ENCODE results near the gene ALMS1. TPM values are rescaled to one million over a fixed set of nuclear protein-coding genes. Genes with fewer than 3 reads are reported as not detected.
"Not testable (repeated sequence)": the region's sequence is repeated elsewhere in the genome, so short reads cannot be mapped to it uniquely, and the experiment has no call there.

Gene ALMS1
- total and polyA plus RNA-seq, 2 donors (not counting 3 experiments of a cell fraction or from before 2014, with no cell fraction given) = 5.7 to 15.4 TPM

GRCh38 chr2:73642338-73643018 lies 256.8 kb downstream of the ALMS1 start, which contains the start of gene NAT8:
TSS of gene NAT8 (minus strand) at chr2:73642422. CDS start at chr2:73641628, 794 bp downstream.
- no peak for TF ChIP-seq FOS (IDR thresholded peaks at IDR 0.05; ENCODE audit: borderline replicate concordance, insufficient read depth, low read length)
- TF ChIP-seq POLR2AphosphoS5 (IDR thresholded peaks at IDR 0.05; ENCODE audit: insufficient read depth, low read depth, low read length) = no peak
- no peak for TF ChIP-seq EZH2 (IDR thresholded peaks at IDR 0.05; ENCODE audit: borderline replicate concordance, low read depth, low read length, severe bottlenecking)
- no peak for TF ChIP-seq POLR2A (IDR thresholded peaks at IDR 0.05; ENCODE audit: low read depth, low read length)
- no peak for TF ChIP-seq GATA2 (IDR thresholded peaks at IDR 0.05; ENCODE audit: insufficient read depth, insufficient read length, low read depth, low read length)
- TF ChIP-seq, protein P1, sequence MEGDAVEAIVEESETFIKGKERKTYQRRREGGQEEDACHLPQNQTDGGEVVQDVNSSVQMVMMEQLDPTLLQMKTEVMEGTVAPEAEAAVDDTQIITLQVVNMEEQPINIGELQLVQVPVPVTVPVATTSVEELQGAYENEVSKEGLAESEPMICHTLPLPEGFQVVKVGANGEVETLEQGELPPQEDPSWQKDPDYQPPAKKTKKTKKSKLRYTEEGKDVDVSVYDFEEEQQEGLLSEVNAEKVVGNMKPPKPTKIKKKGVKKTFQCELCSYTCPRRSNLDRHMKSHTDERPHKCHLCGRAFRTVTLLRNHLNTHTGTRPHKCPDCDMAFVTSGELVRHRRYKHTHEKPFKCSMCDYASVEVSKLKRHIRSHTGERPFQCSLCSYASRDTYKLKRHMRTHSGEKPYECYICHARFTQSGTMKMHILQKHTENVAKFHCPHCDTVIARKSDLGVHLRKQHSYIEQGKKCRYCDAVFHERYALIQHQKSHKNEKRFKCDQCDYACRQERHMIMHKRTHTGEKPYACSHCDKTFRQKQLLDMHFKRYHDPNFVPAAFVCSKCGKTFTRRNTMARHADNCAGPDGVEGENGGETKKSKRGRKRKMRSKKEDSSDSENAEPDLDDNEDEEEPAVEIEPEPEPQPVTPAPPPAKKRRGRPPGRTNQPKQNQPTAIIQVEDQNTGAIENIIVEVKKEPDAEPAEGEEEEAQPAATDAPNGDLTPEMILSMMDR (IDR thresholded peaks at IDR 0.05; ENCODE audit: extremely low read depth in 1 of 2, insufficient read depth in 1 of 2, low read depth in 1 of 2, low read length in 2 of 2) = no peak
- TF ChIP-seq, protein P2, sequence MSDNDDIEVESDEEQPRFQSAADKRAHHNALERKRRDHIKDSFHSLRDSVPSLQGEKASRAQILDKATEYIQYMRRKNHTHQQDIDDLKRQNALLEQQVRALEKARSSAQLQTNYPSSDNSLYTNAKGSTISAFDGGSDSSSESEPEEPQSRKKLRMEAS (IDR thresholded peaks at IDR 0.05; ENCODE audit: insufficient read depth, insufficient read length) = no peak
- TF ChIP-seq MYC (IDR thresholded peaks at IDR 0.05; ENCODE audit: low read depth, low read length) = no peak
- TF ChIP-seq JUN (IDR thresholded peaks at IDR 0.05; ENCODE audit: borderline replicate concordance, insufficient read depth, insufficient read length, low read depth) = no peak
- no peak within 1 kb of the TSS for H3K9ac ChIP-seq (replicated peaks; ENCODE audit: extremely low read depth, insufficient read depth, low read length)
- H3K79me2 ChIP-seq (ENCODE audit: control insufficient read depth, insufficient read depth, low read length) = no peaks in the 10 kb centered on the region
- no peaks in the 10 kb centered on the region for H3K9me1 ChIP-seq (replicated peaks; ENCODE audit: control insufficient read depth, extremely low read depth, insufficient read depth, low read length)
- H3K9me3 ChIP-seq (replicated peaks; ENCODE audit: control insufficient read depth, insufficient read depth, low read length) = no peaks in the 10 kb centered on the region
- dilution Hi-C loops (cut with MboI; ENCODE audit: extremely low pct_ligation_motif_present, low sequenced_read_pairs) (no loop called here), intact Hi-C loops (cut with micrococcal nuclease) (no loop called here)
- H3K4me3 ChIP-seq (replicated peaks in 1 of 3; ENCODE audit: insufficient read depth in 1 of 3, low read depth in 1 of 3, low read length in 3 of 3) = no peak within 1 kb of the TSS
- no peak within 1 kb of the TSS for H3K4me2 ChIP-seq (ENCODE audit: insufficient read depth, low read length)
- POLR2A ChIA-PET = no interaction called here
- no peaks in the 10 kb centered on the region for H4K20me1 ChIP-seq (replicated peaks; ENCODE audit: control insufficient read depth, extremely low read depth, insufficient read depth, low read length)
- peak; percentile 73 for DNase-seq (ENCODE audit: low read depth, low spot score)
- H3K4me1 ChIP-seq (ENCODE audit: control insufficient read depth, extremely low read depth, insufficient read depth, low read length) = no peaks in the 10 kb centered on the region
- H3K27ac ChIP-seq (ENCODE audit: insufficient read depth, low read depth, low read length) = no peak within 1 kb of the TSS
- CTCF ChIA-PET = no interaction called here
- H2AFZ ChIP-seq (ENCODE audit: low read depth, low read length) = no peak within 1 kb of the TSS
- no peaks in the 10 kb centered on the region for H3K36me3 ChIP-seq (ENCODE audit: control insufficient read depth in 2 of 2, extremely low read depth in 1 of 2, insufficient read depth in 2 of 2, low read length in 2 of 2)
- no TSS peak for BruUV-seq (replicated peaks)
- H3K27me3 ChIP-seq (ENCODE audit: control insufficient read depth in 2 of 2, insufficient read depth in 2 of 2, low read length in 2 of 2) = peaks cover 0 to 3% of the 10 kb centered on the region in 2 experiments
- no peak for FAIRE-seq

GRCh38 chr2:73647690-73648089 lies 262.1 kb downstream of the ALMS1 start:
- BruUV-seq (replicated peaks); dilution Hi-C loops (cut with MboI; ENCODE audit: extremely low pct_ligation_motif_present, low sequenced_read_pairs); CTCF ChIA-PET; H3K36me3 ChIP-seq (ENCODE audit: control insufficient read depth in 2 of 2, extremely low read depth in 1 of 2, insufficient read depth in 2 of 2, low read length in 2 of 2); H3K9me3 ChIP-seq (replicated peaks; ENCODE audit: control insufficient read depth, insufficient read depth, low read length); H3K9me1 ChIP-seq (replicated peaks; ENCODE audit: control insufficient read depth, extremely low read depth, insufficient read depth, low read length); H4K20me1 ChIP-seq (replicated peaks; ENCODE audit: control insufficient read depth, extremely low read depth, insufficient read depth, low read length); H3K4me3 ChIP-seq (replicated peaks in 1 of 3; ENCODE audit: insufficient read depth in 1 of 3, low read depth in 1 of 3, low read length in 3 of 3); H3K27ac ChIP-seq (ENCODE audit: insufficient read depth, low read depth, low read length); FAIRE-seq; DNase-seq (ENCODE audit: low read depth, low spot score); POLR2A ChIA-PET; H3K4me1 ChIP-seq (ENCODE audit: control insufficient read depth, extremely low read depth, insufficient read depth, low read length); H2AFZ ChIP-seq (ENCODE audit: low read depth, low read length); H3K27me3 ChIP-seq (ENCODE audit: control insufficient read depth in 2 of 2, insufficient read depth in 2 of 2, low read length in 2 of 2); H3K4me2 ChIP-seq (ENCODE audit: insufficient read depth, low read length); H3K9ac ChIP-seq (replicated peaks; ENCODE audit: extremely low read depth, insufficient read depth, low read length); H3K79me2 ChIP-seq (ENCODE audit: control insufficient read depth, insufficient read depth, low read length): not testable (repeated sequence)
- intact Hi-C loops (cut with micrococcal nuclease) = loop anchor here (2.0 kb wide), 1 partner anchor 65 kb away; no protein-coding TSS in a partner anchor
